Measurements from ENCODE around the gene FAM53B.

DNA sequence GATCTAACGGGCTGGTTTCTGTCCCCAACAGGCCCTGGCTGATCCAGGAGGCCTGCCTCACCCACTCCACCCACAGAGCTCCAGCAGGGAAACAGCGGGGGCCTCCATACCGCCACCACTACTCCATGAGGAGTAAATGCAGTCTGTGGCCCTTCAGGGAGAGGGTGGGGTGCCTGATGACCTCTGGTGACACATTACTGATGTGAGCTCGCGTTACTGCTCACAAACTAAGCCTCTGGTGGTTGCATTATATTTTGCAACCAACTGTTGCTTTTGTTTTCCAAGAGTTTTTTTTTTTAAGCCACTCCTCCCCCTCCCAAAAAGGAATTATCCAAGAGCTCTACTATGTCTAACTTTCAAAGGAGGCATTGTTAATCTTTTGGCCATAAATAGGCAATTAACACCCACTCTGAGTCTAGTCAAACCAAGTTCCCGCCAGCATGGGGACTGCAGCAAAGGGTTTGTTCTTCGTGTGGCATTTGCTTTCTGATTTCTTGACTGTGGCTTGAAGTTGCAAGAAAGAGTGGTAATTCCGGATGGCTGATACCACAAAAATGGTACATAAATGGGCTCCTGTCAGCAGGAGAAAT, 72.6 kb downstream of the FAM53B start:
- TF ChIP-seq, protein P1, sequence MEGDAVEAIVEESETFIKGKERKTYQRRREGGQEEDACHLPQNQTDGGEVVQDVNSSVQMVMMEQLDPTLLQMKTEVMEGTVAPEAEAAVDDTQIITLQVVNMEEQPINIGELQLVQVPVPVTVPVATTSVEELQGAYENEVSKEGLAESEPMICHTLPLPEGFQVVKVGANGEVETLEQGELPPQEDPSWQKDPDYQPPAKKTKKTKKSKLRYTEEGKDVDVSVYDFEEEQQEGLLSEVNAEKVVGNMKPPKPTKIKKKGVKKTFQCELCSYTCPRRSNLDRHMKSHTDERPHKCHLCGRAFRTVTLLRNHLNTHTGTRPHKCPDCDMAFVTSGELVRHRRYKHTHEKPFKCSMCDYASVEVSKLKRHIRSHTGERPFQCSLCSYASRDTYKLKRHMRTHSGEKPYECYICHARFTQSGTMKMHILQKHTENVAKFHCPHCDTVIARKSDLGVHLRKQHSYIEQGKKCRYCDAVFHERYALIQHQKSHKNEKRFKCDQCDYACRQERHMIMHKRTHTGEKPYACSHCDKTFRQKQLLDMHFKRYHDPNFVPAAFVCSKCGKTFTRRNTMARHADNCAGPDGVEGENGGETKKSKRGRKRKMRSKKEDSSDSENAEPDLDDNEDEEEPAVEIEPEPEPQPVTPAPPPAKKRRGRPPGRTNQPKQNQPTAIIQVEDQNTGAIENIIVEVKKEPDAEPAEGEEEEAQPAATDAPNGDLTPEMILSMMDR (IDR thresholded peaks at IDR 0.05; ENCODE audit: low read length), result no peak
- TF ChIP-seq EZH2 (optimal IDR thresholded peaks at IDR 0.05; ENCODE audit: low read depth, low read length), result no peak
- no peak for TF ChIP-seq EZH2phosphoT487 (IDR thresholded peaks at IDR 0.05; ENCODE audit: low read length)

Data from MM.1S (cell line).